Hepatocyte (in vitro differentiated cells): Measurements from ENCODE around the gene RALGDS. TPM values are rescaled to one million over a fixed set of nuclear protein-coding genes. Genes with fewer than 3 reads are reported as not detected.
"Not testable (repeated sequence)": the region's sequence is repeated elsewhere in the genome, so short reads cannot be mapped to it uniquely, and the experiment has no call there.

Source experiments
- DNase-seq: peaks from one replicate; pipeline ENCODE4 v3.0.0-alpha.2; 2016; ENCODE audit warnings: low spot score
- H2AFZ ChIP-seq: fragments of 200-600 bp; sonication (generic); 2 replicates; pipeline ENCODE4 v1.6.0; 2016; ENCODE audit warnings: antibody characterized with exemption, mild to moderate bottlenecking
- H3K27ac ChIP-seq: fragments of 200-600 bp; sonication (generic); 2 replicates; pipeline ENCODE4 v1.5.1; 2016; ENCODE audit warnings: mild to moderate bottlenecking
- H3K27me3 ChIP-seq: fragments of 200-600 bp; sonication (generic); 2 replicates; pipeline ENCODE4 v1.6.1; 2016
- H3K36me3 ChIP-seq: fragments of 200-600 bp; sonication (generic); replicated peaks from 2 replicates; pipeline ENCODE4 v1.5.1; 2016; ENCODE audit warnings: low read depth; ENCODE audit not compliant: insufficient read depth
- H3K4me1 ChIP-seq: fragments of 200-600 bp; sonication (generic); 2 replicates; pipeline ENCODE4 v1.5.1; 2016; ENCODE audit warnings: mild to moderate bottlenecking, moderate library complexity; ENCODE audit not compliant: insufficient read depth
- H3K4me2 ChIP-seq: fragments of 200-600 bp; sonication (generic); 2 replicates; pipeline ENCODE4 v1.6.0; 2016
- H3K4me3 ChIP-seq: fragments of 200-600 bp; sonication (generic); 2 replicates; pipeline ENCODE4 v1.5.1; 2016; ENCODE audit warnings: mild to moderate bottlenecking
- H3K79me2 ChIP-seq: fragments of 200-600 bp; sonication (generic); 2 replicates; pipeline ENCODE4 v1.6.0; 2017; ENCODE audit warnings: mild to moderate bottlenecking
- H3K9me2 ChIP-seq: fragments of 200-600 bp; sonication (generic); replicated peaks from 2 replicates; pipeline ENCODE4 v1.6.0; 2017; ENCODE audit warnings: mild to moderate bottlenecking; ENCODE audit not compliant: insufficient read depth
- H3K9me3 ChIP-seq: fragments of 200-600 bp; sonication (generic); 2 replicates; pipeline ENCODE4 v1.5.1; 2016; ENCODE audit warnings: low read depth, mild to moderate bottlenecking
- H4K20me1 ChIP-seq: fragments of 200-600 bp; sonication (generic); 2 replicates; pipeline ENCODE4 v1.6.0; 2016; ENCODE audit warnings: mild to moderate bottlenecking; ENCODE audit not compliant: insufficient read depth, poor library complexity, severe bottlenecking
- EZH2 ChIP-seq: fragments of 200-600 bp; sonication (generic); IDR thresholded peaks from 2 replicates; pipeline ENCODE4 v1.6.1; 2016; ENCODE audit warnings: antibody characterized with exemption, mild to moderate bottlenecking, borderline replicate concordance
- EZH2phosphoT487 ChIP-seq: fragments of 200-600 bp; sonication (generic); IDR thresholded peaks from one replicate; pipeline ENCODE4 v1.6.1; 2018; ENCODE audit warnings: antibody characterized with exemption, mild to moderate bottlenecking, low read depth, moderate library complexity; ENCODE audit not compliant: unreplicated experiment, severe bottlenecking
- WGBS: methylation state at CpG from one replicate; pipeline ENCODE4 v1.1.6; 2016; ENCODE audit warnings: low lambda C conversion rate; ENCODE audit errors: missing lambda C conversion rate; 5-methylcytosine and 5-hydroxymethylcytosine counted together
- polyA plus RNA-seq: library from polyadenylated mRNA; unstranded; fragments of >200 nt; fragmentation: Nextera tagmentation; extraction: Ambion mirVana; gene quantifications from 2 replicates; pipeline ENCODE4 v1.2.1, GENCODE V29; 2016
- total RNA-seq: library from RNA; depleted of rRNA; stranded (reverse); fragments of >200 nt; gene quantifications from 2 replicates; pipeline ENCODE4 v1.2.3, GENCODE V29; 2014
- TF ChIP-seq, protein P1 (sequence below): fragments of 200-600 bp; sonication (generic); IDR thresholded peaks from 2 replicates; pipeline ENCODE4 v1.5.1; 2016; ENCODE audit warnings: antibody characterized with exemption, mild to moderate bottlenecking; ENCODE audit not compliant: poor library complexity

Gene RALGDS
- total and polyA plus RNA-seq, 2 experiments from 2014 or later: 26.9 to 48.0 TPM

DNA sequence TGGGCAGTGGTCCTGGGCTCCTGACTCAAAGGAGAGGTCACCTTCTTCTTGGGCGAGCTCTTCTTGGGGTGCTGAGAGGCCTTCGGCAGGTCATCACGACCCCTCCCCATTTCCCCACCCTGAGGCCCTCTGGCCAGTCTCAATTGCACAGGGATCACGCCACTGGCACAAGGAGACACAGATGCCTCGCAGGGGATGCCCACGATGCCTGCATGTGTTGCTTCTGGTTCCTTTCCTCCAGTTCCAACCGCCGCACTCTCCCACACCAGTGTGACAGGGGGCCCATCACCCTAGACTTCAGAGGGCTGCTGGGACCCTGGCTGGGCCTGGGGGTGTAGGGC is 57.9 kb downstream of the RALGDS start:
- Histone ChIP-seq H3K9me3 (no peaks in the 10 kb centered on the region), H4K20me1 (no peaks in the 10 kb centered on the region), H3K36me3 (no peaks in the 10 kb centered on the region), H3K9me2 (no peaks in the 10 kb centered on the region), H2AFZ (no peak overlapping the region), H3K27ac (no peak overlapping the region), H3K4me1 (peaks cover 6% of the 10 kb centered on the region), H3K4me2 (no peak overlapping the region), H3K27me3 (no peaks in the 10 kb centered on the region), H3K79me2 (no peaks in the 10 kb centered on the region), H3K4me3 (no peak overlapping the region)
- WGBS: 92% methylated on average over 8 of the region's 8 CpGs
- TF ChIP-seq, protein P1, sequence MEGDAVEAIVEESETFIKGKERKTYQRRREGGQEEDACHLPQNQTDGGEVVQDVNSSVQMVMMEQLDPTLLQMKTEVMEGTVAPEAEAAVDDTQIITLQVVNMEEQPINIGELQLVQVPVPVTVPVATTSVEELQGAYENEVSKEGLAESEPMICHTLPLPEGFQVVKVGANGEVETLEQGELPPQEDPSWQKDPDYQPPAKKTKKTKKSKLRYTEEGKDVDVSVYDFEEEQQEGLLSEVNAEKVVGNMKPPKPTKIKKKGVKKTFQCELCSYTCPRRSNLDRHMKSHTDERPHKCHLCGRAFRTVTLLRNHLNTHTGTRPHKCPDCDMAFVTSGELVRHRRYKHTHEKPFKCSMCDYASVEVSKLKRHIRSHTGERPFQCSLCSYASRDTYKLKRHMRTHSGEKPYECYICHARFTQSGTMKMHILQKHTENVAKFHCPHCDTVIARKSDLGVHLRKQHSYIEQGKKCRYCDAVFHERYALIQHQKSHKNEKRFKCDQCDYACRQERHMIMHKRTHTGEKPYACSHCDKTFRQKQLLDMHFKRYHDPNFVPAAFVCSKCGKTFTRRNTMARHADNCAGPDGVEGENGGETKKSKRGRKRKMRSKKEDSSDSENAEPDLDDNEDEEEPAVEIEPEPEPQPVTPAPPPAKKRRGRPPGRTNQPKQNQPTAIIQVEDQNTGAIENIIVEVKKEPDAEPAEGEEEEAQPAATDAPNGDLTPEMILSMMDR: no peak
- TF ChIP-seq EZH2phosphoT487: no peak
- no peak for TF ChIP-seq EZH2
- no peak for DNase-seq

- H3K4me2 ChIP-seq, H4K20me1 ChIP-seq, H3K9me3 ChIP-seq, H3K9me2 ChIP-seq, H3K4me1 ChIP-seq, H3K36me3 ChIP-seq, H3K27me3 ChIP-seq, H3K4me3 ChIP-seq, H2AFZ ChIP-seq, H3K79me2 ChIP-seq, H3K27ac ChIP-seq, DNase-seq: not testable (repeated sequence)
- 85% methylated on average over 6 of the region's 8 CpGs for WGBS
Observed at GRCh38 chr9:133062569-133062968, 58.5 kb downstream of the RALGDS start.

DNA sequence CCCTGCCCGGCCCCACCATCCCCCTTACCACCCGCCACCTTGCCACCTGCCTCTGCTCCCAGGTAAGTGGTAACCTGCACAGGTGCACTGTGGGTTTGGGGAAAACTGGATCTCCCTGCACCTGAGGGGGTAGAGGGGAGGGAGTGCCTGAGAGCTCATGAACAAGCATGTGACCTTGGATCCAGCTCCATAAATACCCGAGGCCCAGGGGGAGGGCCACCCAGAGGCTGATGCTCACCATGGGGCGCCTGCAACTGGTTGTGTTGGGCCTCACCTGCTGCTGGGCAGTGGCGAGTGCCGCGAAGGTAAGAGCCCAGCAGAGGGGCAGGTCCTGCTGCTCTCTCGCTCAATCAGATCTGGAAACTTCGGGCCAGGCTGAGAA is 59.3 kb downstream of the RALGDS start, which contains the start of gene CEL:
TSS of gene CEL (plus strand) at position 218 of the 382 bp plus-strand sequence. CDS start at position 240, 22 bp downstream.
- not testable (repeated sequence) for H3K9me2 ChIP-seq, H3K4me1 ChIP-seq, H3K36me3 ChIP-seq, H3K9me3 ChIP-seq, H3K79me2 ChIP-seq, H3K4me2 ChIP-seq, H3K4me3 ChIP-seq, H4K20me1 ChIP-seq, H3K27me3 ChIP-seq, H2AFZ ChIP-seq
- DNase-seq: peak; percentile 55
- H3K27ac ChIP-seq: peak within 1 kb of the TSS; percentile 77
- WGBS: 82% methylated on average over 7 of the region's 9 CpGs

- H3K9me2 ChIP-seq, H3K4me3 ChIP-seq, H3K4me2 ChIP-seq, H3K36me3 ChIP-seq, H4K20me1 ChIP-seq, H2AFZ ChIP-seq, DNase-seq, H3K79me2 ChIP-seq, H3K9me3 ChIP-seq, H3K27me3 ChIP-seq, H3K4me1 ChIP-seq: not testable (repeated sequence)
- 64% methylated on average over 14 of the region's 14 CpGs for WGBS
- H3K27ac ChIP-seq: peak overlapping the region; percentile 77
Observed at GRCh38 chr9:133061019-133061763, 59.8 kb downstream of the RALGDS start.

DNA sequence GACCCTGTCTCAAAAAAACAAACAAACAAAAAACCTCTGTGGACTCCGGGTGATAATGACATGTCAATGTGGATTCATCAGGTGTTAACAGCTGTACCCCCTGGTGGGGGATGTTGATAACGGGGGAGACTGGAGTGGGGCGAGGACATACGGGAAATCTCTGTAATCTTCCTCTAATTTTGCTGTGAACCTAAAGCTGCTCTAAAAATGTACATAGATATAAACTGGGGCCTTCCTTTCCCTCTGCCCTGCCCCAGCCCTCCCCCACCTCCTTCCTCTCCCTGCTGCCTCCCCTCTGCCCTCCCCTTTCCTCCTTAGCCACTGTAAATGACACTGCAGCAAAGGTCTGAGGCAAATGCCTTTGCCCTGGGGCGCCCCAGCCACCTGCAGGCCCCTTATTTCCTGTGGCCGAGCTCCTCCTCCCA is 60.6 kb downstream of the RALGDS start:
- DNase-seq: no peak
- peaks cover 6% of the 10 kb centered on the region for H3K4me1 ChIP-seq
- no peaks in the 10 kb centered on the region for H3K79me2 ChIP-seq
- H4K20me1 ChIP-seq: no peaks in the 10 kb centered on the region
- no peaks in the 10 kb centered on the region for H3K27me3 ChIP-seq
- whole genome bisulfite sequencing: 34% methylated on average over 5 of the region's 6 CpGs
- no peak for TF ChIP-seq EZH2
- TF ChIP-seq EZH2phosphoT487: no peak
- TF ChIP-seq, protein P1: no peak
- H3K27ac ChIP-seq: peak overlapping the region; percentile 76
- H3K36me3 ChIP-seq: no peaks in the 10 kb centered on the region
- H3K9me3 ChIP-seq: no peaks in the 10 kb centered on the region
- H3K4me3 ChIP-seq: no peak overlapping the region
- no peak overlapping the region for H2AFZ ChIP-seq
- no peak overlapping the region for H3K4me2 ChIP-seq
- no peaks in the 10 kb centered on the region for H3K9me2 ChIP-seq
